NCI-H2196 (cell line): ENCODE measurements around the gene GIGYF1.
"Not testable (repeated sequence)": the region's sequence is repeated elsewhere in the genome, so short reads cannot be mapped to it uniquely, and the experiment has no call there.

ENCODE experiments used
- DNase-seq: peaks from one replicate; lab custom pipeline; 2025; ENCODE audit not compliant: unreplicated experiment; lab: John Stamatoyannopoulos, UW

Gene GIGYF1, protein sequence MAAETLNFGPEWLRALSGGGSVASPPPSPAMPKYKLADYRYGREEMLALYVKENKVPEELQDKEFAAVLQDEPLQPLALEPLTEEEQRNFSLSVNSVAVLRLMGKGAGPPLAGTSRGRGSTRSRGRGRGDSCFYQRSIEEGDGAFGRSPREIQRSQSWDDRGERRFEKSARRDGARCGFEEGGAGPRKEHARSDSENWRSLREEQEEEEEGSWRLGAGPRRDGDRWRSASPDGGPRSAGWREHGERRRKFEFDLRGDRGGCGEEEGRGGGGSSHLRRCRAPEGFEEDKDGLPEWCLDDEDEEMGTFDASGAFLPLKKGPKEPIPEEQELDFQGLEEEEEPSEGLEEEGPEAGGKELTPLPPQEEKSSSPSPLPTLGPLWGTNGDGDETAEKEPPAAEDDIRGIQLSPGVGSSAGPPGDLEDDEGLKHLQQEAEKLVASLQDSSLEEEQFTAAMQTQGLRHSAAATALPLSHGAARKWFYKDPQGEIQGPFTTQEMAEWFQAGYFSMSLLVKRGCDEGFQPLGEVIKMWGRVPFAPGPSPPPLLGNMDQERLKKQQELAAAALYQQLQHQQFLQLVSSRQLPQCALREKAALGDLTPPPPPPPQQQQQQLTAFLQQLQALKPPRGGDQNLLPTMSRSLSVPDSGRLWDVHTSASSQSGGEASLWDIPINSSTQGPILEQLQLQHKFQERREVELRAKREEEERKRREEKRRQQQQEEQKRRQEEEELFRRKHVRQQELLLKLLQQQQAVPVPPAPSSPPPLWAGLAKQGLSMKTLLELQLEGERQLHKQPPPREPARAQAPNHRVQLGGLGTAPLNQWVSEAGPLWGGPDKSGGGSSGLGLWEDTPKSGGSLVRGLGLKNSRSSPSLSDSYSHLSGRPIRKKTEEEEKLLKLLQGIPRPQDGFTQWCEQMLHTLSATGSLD (N-terminal part only)

GRCh38 chr7:100694098-100694745 is at the start of gene GIGYF1:
GIGYF1 (minus strand) TSS chr7:100694250; CDS start chr7:100688238, 6,012 bp downstream.
- DNase-seq: peak; percentile 78

DNA sequence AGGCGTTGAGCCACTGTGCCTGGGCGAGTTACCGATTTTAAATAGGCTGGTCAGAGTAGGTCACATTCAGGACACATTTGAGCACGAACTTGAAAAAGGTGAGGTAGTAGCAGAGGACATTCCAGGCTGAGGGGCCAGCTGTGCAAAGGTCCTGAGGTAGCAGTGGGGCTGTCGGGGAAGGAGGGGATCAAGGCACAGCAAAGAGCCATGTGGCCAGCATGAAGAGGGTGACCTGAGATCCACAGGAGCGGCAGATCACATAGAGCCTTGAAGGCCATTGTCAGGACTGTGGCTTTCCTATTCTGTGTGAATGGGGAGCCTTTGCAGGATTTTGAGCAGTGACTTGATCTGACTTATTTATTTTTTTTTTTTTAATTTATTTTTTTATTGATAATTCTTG is 45.9 kb upstream of the GIGYF1 start:
- no peak for DNase-seq

DNA sequence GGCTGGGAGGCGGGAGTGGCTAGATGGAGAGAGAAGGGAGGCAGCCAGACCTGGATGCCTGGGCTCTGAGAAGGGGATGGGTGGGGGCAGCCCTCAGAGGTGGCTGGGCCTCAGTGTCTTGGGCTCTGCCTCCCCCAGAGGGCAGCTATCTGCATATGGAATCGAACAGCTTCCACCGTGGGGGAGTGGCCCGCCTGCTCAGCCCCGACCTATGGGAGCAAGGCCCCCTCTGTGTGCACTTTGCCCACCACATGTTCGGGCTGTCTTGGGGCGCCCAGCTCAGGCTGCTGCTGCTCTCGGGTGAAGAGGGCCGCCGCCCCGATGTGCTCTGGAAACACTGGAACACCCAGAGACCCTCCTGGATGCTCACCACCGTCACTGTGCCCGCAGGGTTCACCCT is 42.6 kb upstream of the GIGYF1 start:
- DNase-seq: no peak

GRCh38 chr7:100735730-100736129 is 41.7 kb upstream of the GIGYF1 start:
- DNase-seq: no peak

DNA sequence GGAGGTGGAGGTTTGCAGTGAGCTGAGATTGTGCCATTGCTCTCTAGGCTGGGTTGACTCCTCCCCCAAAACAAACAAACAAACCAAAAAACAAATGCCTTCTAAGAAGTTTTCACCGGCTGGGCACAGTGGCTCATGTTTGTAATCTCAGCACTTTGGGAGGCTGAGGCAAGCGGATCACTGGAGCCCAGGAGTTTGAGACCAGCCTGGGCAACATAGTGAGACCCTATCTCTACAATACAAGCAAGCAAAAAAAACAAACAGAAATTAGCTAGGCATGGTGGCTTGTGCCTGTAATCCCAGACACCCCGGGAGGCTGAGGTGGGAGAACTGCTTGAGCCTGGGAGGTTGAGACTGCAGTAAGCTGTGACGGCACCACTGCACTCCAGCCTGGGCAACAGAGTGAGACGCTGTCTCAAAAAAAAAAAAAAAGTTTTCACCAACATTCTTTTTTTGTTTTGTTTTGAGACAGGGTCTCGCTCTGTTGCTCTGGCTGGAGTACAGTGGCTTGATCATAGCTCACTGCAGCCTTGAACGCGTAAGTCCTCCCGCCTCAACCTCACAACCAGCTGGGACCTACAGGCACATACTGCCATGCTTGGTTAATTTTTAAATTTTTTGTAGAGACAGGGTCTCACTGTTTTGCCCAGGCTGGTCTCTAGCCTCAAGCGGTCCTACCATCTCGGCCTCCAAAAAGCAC is 38.0 kb upstream of the GIGYF1 start:
- DNase-seq: no peak

GRCh38 chr7:100730136-100730800 is 36.2 kb upstream of the GIGYF1 start:
- DNase-seq: no peak

DNA sequence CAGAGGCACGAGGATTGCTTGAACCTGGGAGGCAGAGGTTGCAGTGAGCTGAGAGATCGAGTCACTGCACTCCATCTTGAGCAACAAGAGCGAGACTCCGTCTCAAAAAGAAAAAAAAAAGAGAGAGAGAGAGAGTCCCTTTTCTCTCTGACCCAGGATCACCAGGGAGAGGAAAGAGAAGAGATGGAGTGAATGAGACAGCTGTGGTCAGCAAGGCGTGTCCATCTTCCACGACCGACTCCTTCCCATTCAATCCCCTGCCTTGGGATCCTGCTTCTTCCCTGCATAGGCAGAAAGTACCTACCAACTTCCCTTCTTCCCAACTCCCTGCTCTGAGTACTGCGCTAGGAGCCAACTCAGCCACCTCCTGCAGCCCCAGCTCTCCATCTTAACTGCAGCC is 34.1 kb upstream of the GIGYF1 start:
- no peak for DNase-seq

- no peak for DNase-seq
These were observed 33.1 kb upstream of the GIGYF1 start for GRCh38 chr7:100726996-100727761.

- not testable (repeated sequence) for DNase-seq
These were observed 30.3 kb upstream of the GIGYF1 start for GRCh38 chr7:100724364-100724763.

DNA sequence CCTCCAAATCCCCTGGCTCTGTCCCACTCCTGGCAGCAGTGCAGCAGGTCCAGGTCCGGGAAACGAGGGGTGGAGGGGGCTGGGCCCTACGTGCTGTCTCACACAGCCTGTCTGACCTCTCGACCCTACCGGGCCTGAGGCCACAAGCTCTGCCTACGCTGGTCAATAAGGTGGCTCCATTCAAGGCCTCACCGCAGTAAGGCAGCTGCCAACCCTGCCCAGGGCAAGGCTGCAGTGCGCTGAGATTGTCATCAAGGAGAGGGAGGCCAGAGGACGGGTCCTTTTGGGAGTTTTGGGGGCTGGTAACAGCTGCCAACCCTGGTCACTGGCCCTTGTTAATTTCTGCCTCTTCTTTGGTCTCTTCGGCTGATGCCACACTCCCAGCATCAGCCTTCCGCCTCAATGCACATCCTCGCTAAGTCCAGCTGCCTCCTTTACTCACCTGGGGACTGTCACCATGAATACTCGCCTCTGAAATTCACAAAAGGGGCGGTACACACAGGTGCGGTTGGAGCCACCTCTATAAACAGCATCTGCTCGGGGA is 29.8 kb upstream of the GIGYF1 start:
- no peak for DNase-seq

GRCh38 chr7:100722480-100723212 is 28.6 kb upstream of the GIGYF1 start:
- no peak for DNase-seq

GRCh38 chr7:100721505-100721812 is 27.4 kb upstream of the GIGYF1 start:
- no peak for DNase-seq

GRCh38 chr7:100720671-100721504 is 26.8 kb upstream of the GIGYF1 start:
- DNase-seq: no peak

DNA sequence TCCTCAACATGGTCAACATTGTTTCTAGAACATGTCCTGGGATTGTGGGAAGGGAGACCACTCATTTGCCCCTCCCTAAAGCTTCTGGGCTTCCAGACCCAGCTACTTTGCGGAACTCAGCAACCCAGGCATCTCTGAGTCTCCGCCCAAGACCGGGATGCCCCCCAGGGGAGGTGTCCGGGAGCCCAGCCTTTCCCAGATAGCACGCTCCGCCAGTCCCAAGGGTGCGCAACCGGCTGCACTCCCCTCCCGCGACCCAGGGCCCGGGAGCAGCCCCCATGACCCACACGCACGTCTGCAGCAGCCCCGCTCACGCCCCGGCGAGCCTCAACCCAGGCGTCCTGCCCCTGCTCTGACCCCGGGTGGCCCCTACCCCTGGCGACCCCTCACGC is 26.2 kb upstream of the GIGYF1 start, which contains the start of gene EPO:
Gene EPO, plus strand, starts transcription at position 190 of the 392 bp plus-strand sequence. CDS start 513 bp downstream, outside the sequence.
- no peak for DNase-seq

DNA sequence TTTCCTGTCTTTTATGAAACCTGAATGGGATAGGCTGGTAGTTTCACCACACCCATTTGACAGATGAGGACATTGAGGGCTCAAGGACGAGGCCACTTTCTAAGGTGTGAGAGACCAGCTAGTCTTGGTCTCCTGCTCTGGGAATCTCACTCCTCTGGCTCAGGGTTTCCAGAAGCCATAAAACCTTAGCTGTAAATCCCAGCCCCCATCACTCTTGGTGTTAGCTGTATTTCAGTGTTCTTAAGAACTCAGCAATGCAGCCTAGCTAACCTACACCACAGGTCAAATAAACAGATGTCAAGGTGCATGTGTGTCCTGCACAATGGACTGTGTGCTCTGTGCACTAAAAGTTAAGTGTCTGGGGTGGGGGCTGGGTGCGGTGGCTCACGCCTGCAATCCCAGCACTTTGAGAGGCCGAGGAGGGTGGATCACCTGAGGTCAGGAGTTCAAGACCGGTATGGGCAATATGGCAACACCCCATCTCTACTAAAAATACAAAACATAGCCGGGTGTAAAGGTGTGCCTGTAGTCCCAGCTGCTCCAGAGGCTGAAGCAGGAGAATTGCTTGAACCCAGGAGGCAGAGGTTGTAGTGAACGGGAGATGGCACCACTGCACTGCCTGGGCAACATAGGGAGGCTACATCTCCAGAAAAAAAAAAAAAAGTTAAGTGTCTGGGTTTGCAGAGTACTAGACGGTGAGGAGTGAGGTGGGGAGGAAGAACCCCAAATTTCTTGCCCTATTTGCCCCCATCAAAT is 25.7 kb upstream of the GIGYF1 start:
- DNase-seq: no peak

GRCh38 chr7:100717073-100717472 is 23.0 kb upstream of the GIGYF1 start:
- not testable (repeated sequence) for DNase-seq

- no peak for DNase-seq
These were observed 20.7 kb upstream of the GIGYF1 start for GRCh38 chr7:100714725-100715124.
